Ramos (cell line): ENCODE results near the gene TEAD1.

Experiments used
- in situ Hi-C: fragments of 300-500 bp; cut with MboI; formaldehyde crosslinking; loops from one replicate; pipeline ENCODE4 v1.14.3; 2022; ENCODE audit warnings: low sequenced_read_pairs; ENCODE audit not compliant: unreplicated experiment

TEAD1 gene

DNA sequence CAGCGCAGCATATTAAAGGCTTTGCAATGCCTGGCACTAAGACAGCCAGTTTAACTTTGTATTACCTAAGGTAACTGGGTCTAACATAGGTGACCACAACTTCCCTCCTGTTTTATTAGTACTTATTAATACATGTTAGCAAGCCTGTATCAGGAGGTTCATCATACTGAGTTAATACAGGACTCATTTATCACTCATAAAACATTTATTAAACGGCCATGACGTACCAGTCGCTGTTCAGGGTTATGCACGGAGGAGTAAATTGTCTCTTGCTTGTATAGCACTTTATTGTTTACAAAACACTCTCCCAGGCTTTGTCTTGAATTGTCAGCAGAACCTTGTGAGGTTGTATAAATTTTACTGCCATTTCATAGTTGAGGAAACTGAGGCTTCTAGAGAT lies 55.7 kb downstream of the TEAD1 start:
- in situ Hi-C loops: no loop called here

- in situ Hi-C loops: no loop called here
These were observed 57.7 kb downstream of the TEAD1 start for GRCh38 chr11:12731841-12732336.

GRCh38 chr11:12733091-12733490 lies 58.9 kb downstream of the TEAD1 start:
- in situ Hi-C loops: no loop called here

GRCh38 chr11:12734625-12735024 lies 60.4 kb downstream of the TEAD1 start:
- in situ Hi-C loops: no loop called here

- in situ Hi-C loops: no loop called here
These were observed 61.0 kb downstream of the TEAD1 start for GRCh38 chr11:12735262-12735661.

DNA sequence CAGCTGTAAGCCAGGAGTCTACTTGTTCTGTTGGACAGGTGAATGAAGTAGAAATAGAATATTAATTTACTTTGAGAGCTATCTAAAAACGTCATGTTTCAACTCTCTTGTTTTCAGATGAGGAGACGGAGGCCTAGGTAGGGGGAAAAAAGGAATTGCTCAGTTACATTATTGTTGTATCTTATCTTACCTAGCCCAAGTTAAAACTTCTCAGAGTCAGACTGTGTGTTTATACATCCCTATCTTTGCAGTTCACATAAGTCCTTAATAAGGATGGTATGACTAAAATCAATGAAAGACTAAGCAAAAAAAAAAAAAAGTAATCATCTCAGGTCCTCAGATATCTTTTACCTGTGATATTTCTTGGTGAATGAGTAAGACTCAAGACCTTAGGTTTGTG lies 62.8 kb downstream of the TEAD1 start:
- in situ Hi-C loops: no loop called here

GRCh38 chr11:12741671-12742216 lies 67.5 kb downstream of the TEAD1 start:
- in situ Hi-C loops: no loop called here

DNA sequence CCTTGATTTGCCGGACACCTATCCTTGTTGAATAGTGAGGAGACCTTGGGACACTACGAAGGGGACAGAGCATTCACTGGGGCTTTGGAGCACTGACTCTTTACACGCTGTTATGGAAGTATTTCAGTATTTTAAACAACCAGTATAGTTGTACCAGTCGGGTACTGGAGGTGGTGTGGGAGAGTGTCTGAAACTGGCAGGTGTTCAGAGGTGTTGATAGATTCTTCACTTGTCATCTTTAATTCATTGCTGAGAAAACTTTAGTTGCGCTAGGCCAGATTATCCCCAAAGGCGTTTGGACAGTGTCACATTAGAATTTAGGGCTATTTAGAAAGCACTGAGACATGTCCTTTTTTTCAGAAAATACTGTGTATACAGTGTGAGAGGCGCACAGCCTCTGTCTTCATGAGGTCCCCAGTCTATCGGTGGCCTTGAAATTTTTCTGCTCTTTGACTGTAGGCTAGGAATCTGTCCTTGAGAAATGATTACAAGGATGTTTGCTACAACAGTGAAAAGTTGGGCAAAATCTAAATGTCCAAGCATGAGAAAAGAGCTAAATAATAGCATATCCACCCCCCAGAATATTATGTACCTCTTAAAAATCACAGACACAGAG lies 69.7 kb downstream of the TEAD1 start:
- in situ Hi-C loops: no loop called here

GRCh38 chr11:12744826-12745502 lies 70.7 kb downstream of the TEAD1 start:
- in situ Hi-C loops: no loop called here

DNA sequence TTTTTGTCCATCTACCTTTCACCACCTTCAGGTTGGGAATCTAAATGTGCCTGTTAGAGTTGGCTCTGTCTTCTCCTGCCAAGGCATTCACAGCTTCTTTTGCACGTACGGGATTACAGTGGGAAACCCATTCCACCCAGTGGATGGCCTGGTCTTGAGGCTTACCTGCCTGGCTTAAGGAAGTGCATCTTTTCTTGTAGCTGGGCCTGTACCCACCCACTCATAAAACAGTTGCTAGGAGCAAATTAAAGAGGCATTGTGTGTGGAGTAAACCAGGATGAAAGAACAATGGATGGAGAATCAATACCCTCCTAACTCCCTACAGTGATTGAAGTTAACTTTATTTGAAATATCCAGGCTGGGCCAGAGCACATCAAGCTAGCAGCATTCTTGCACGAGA lies 71.6 kb downstream of the TEAD1 start:
- in situ Hi-C loops: no loop called here

DNA sequence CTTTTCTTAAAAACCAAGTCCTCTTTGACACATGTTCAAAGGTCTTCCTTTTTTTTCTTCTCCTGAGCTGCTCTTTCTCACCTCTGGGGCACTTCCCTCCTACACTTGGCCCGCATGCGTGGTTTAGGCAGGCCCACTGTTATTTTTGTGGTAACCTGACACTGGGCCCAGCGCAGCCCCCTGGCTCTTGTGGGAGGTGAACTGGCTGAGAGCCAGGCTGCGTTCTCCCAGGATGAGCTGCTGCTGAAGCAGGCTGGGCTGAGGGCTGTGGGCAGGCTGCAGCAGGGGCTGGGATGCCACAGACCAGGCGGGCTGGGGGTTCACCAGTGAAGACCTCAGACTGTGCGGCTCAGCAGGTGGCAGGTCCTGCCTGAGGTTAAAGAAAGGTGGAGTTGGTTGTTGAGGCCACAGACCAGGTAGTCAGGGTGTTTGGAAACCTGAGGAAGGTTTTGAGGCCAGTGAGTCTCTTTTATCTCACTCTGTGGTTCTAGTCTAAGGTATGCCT lies 72.4 kb downstream of the TEAD1 start:
- in situ Hi-C loops: no loop called here

DNA sequence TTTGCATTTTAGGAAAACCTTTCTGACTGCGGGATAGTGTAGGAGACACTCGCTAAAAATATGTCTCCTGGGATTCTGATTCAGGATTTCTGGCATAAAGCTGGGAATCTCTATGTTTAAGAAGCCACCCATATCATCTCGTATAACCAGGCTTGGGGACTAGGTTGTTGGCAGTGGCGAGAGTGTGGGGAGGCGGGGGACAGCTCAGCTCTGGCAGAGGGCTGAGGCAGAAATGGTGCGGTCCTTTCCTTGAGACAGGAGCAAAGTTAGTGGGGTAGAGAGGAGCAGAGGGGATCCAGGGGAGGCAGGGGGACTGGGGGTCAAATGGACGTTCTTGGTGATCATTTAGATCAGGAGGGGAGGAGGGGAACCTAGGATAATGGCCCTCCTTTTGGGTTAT lies 74.3 kb downstream of the TEAD1 start:
- in situ Hi-C loops: no loop called here

- in situ Hi-C loops: no loop called here
These were observed 75.2 kb downstream of the TEAD1 start for GRCh38 chr11:12749442-12749841.

DNA sequence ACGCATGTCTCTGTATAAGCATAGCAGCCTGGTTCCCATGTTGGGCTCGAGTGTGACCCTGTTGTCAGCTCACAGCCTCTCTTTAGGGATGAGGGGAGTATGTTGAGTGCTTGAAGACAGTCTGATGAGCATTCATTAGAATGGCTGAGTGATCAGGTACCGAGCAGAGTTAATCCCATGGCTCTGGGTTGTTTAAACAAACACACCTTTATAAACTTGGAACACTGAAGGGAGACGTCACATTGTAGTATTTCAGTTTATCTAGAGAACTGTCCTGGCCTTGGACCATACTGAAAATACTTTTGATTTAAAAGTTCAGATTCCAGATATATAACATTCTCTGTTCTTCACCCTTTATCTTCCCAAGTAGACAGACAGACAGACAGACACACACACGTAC lies 76.0 kb downstream of the TEAD1 start:
- in situ Hi-C loops: no loop called here

- in situ Hi-C loops: no loop called here
These were observed 78.8 kb downstream of the TEAD1 start for GRCh38 chr11:12752868-12753524.

- in situ Hi-C loops: no loop called here
These were observed 79.8 kb downstream of the TEAD1 start for GRCh38 chr11:12754021-12754420.

DNA sequence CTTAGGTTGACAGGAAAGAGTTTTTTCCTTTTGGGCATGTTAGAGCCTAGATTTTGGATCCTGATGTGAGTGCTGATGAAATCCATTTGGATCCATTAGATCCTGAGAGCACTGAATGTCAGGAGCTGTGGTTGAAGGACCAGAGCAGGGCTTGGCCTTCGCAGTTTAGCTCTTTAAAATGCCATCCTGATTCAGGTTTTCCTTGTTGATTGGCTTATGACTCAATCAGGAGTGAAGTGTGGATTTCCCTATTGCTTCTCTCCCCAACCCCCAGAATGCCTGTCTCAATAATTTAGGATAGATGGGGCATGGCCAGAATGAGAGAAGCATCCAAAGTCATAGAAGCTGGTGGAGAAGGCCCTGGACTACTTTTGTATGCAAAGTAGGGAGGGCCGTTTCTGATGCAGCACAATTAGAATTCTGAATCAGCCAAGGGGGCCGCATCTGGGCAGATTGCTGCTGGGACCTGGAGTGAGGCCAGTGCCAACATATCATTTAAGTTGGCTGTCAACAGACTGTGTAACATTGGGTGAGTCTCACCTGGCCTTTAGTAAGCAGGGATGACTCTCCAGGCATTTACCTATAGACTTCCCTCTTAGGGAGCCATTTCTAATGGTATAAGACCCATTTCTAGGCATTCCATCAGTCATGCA lies 80.5 kb downstream of the TEAD1 start:
- in situ Hi-C loops: no loop called here

- in situ Hi-C loops: no loop called here
These were observed 81.6 kb downstream of the TEAD1 start for GRCh38 chr11:12755510-12756453.

DNA sequence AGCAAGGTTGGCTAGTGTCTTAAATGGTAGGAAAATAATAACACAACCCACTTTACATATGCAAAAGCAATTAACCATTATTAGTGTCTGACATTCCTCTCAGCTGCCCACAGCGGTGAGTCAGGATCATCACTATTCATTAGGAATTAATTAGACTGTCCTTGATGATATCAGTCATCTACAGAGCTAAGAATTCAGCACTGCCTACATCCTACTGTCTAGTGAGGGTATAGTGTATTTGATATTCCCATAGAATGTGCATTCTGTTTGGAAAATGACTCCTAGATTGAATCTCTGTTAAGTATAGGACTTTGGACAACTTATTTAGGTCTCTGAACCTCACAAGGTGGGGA lies 82.2 kb downstream of the TEAD1 start:
- in situ Hi-C loops: no loop called here

GRCh38 chr11:12756867-12757266 lies 82.6 kb downstream of the TEAD1 start:
- in situ Hi-C loops: no loop called here
